HEK293T (cell line): ENCODE results near the gene RPA3.

ENCODE experiments used
- CTCF ChIA-PET: fragments of 350-600 bp; formaldehyde crosslinking; extraction: SDS; loops from one replicate; lab custom pipeline; 2021; ENCODE audit warnings: antibody characterized with exemption, inconsistent platforms; lab: Yijun Ruan, JAX
- POLR2A ChIA-PET: fragments of 350-600 bp; formaldehyde crosslinking; extraction: SDS; loops from one replicate; lab custom pipeline; 2020; ENCODE audit warnings: antibody characterized with exemption, inconsistent platforms; lab: Yijun Ruan, JAX
- DNase-seq: peaks from one replicate; pipeline ENCODE4 v3.0.0; 2012; ENCODE audit warnings: mixed read lengths; ENCODE audit errors: extremely low spot score
- ARNT ChIP-seq: fragments of 450-650 bp; IDR thresholded peaks from 2 replicates; pipeline ENCODE4 v1.6.1; 2017; ENCODE audit warnings: mild to moderate bottlenecking
- BHLHE40 ChIP-seq: fragments of 450-650 bp; IDR thresholded peaks from 2 replicates; pipeline ENCODE4 v1.6.1; 2016; ENCODE audit warnings: mild to moderate bottlenecking, moderate library complexity, borderline replicate concordance
- CTBP1 ChIP-seq: fragments of 450-650 bp; IDR thresholded peaks from 2 replicates; pipeline ENCODE4 v1.6.1; 2016; ENCODE audit warnings: borderline replicate concordance
- ELF4 ChIP-seq: fragments of 450-650 bp; IDR thresholded peaks from 2 replicates; pipeline ENCODE4 v1.6.1; 2017; ENCODE audit warnings: antibody characterized with exemption
- FOXA1 ChIP-seq: fragments of 450-650 bp; IDR thresholded peaks from 2 replicates; pipeline ENCODE4 v1.6.1; 2016; ENCODE audit warnings: mild to moderate bottlenecking
- FOXK2 ChIP-seq: fragments of 450-650 bp; IDR thresholded peaks from 2 replicates; pipeline ENCODE4 v1.6.1; 2016; ENCODE audit warnings: mild to moderate bottlenecking
- FOXM1 ChIP-seq: fragments of 450-650 bp; IDR thresholded peaks from 2 replicates; pipeline ENCODE4 v1.6.1; 2017; ENCODE audit warnings: mild to moderate bottlenecking, borderline replicate concordance
- HDGF ChIP-seq: fragments of 450-650 bp; IDR thresholded peaks from 2 replicates; pipeline ENCODE4 v1.6.1; 2017; ENCODE audit warnings: antibody characterized with exemption, borderline replicate concordance
- L3MBTL2 ChIP-seq: fragments of 450-650 bp; conservative IDR thresholded peaks from 2 replicates; pipeline ENCODE4 v1.6.1; 2016; ENCODE audit warnings: mild to moderate bottlenecking
- LEF1 ChIP-seq: fragments of 450-650 bp; IDR thresholded peaks from 2 replicates; pipeline ENCODE4 v1.6.1; 2017; ENCODE audit warnings: mild to moderate bottlenecking, borderline replicate concordance
- NFRKB ChIP-seq: fragments of 450-650 bp; IDR thresholded peaks from 2 replicates; pipeline ENCODE4 v1.6.1; 2016; ENCODE audit warnings: mild to moderate bottlenecking, moderate library complexity
- SP1 ChIP-seq: fragments of 450-650 bp; IDR thresholded peaks from 2 replicates; pipeline ENCODE4 v1.6.1; 2017
- SUZ12 ChIP-seq: fragments of 450-650 bp; IDR thresholded peaks from 2 replicates; pipeline ENCODE4 v1.6.1; 2016; ENCODE audit warnings: mild to moderate bottlenecking
- TARDBP ChIP-seq: fragments of 450-650 bp; IDR thresholded peaks from 2 replicates; pipeline ENCODE4 v1.6.1; 2016
- ZNF384 ChIP-seq: fragments of 450-650 bp; IDR thresholded peaks from 2 replicates; pipeline ENCODE4 v1.6.1; 2016
- TF ChIP-seq, protein P1 (sequence below): fragments of 450-650 bp; IDR thresholded peaks from 2 replicates; pipeline ENCODE4 v1.6.1; 2016

The RPA3 gene

DNA sequence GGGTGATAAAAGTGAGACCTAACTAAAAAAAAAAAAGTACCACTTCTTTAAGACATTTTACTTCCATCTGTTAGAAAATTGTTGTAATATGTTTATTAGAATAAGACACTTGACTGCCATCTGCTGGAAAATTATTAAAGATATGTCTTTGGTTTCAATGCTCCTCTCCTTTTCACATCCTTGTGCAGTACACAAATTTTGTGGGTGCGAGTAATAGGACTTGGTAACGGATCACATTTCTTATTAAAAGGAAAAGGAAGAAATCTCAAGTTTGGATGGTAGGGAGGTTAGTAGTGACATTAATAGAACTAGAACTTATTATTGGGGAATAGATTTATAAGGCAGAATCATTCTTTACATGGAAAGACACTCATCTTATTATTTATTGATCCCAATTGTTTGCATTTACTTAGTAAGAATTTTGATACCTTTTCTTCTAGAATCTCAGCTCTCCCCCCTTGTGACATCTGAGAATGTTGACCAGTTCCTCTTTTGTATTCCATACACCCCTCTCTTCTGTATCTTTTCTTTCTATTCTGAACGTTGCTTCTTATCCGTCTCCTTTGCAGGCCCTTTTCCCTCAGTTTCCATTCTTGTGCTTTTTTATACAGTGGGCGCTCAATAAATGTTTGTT, 43.0 kb upstream of the RPA3 start:
- no peak for DNase-seq
- TF ChIP-seq NFRKB: no peak
- TF ChIP-seq FOXM1: no peak
- TF ChIP-seq BHLHE40: no peak
- TF ChIP-seq ZNF384: no peak
- TF ChIP-seq CTBP1: no peak
- TF ChIP-seq SUZ12: no peak
- TF ChIP-seq, protein P1, sequence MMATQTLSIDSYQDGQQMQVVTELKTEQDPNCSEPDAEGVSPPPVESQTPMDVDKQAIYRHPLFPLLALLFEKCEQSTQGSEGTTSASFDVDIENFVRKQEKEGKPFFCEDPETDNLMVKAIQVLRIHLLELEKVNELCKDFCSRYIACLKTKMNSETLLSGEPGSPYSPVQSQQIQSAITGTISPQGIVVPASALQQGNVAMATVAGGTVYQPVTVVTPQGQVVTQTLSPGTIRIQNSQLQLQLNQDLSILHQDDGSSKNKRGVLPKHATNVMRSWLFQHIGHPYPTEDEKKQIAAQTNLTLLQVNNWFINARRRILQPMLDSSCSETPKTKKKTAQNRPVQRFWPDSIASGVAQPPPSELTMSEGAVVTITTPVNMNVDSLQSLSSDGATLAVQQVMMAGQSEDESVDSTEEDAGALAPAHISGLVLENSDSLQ: no peak
- no peak for TF ChIP-seq SP1
- no peak for TF ChIP-seq FOXA1
- no peak for TF ChIP-seq L3MBTL2
- TF ChIP-seq ELF4: no peak
- TF ChIP-seq TARDBP: no peak
- TF ChIP-seq LEF1: no peak
- TF ChIP-seq HDGF: no peak
- no peak for TF ChIP-seq FOXK2
- no peak for TF ChIP-seq ARNT
- POLR2A ChIA-PET: no interaction called here
- CTCF ChIA-PET: interaction anchor here (1.7 kb wide), 1 partner anchor 80 kb away, joined by 9 read pairs; no protein-coding TSS in a partner anchor

- ChIA-PET CTCF (no interaction called here), POLR2A (no interaction called here)
- no peak for DNase-seq
- TF ChIP-seq, protein P1: no peak
- TF ChIP-seq ZNF384 (no peak), SUZ12 (no peak), HDGF (no peak), FOXK2 (no peak), FOXA1 (no peak), ELF4 (no peak), FOXM1 (no peak), CTBP1 (no peak), TARDBP (no peak), LEF1 (no peak), SP1 (no peak)
Observed at GRCh38 chr7:7757576-7757975, 39.2 kb upstream of the RPA3 start.

DNA sequence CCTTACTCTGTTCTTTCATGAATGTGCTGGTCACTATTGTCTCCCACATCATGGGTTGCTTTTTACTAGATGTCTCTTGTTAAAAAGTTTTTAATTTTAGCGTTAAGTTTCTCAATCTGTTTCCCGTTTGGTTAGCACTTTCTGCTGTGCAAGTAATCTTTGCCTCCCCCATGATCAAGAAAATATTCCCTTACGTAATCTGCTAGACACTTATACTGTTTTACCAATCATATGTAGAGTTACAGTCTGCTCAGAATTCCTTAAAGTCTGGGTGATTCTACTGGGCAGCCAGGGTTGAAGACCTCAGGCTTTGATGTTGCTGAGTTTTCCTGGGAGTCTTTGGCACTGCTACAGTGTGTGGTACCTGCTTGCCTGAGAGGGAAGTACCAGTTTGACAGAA, 38.2 kb upstream of the RPA3 start:
- CTCF ChIA-PET: no interaction called here
- POLR2A ChIA-PET: no interaction called here
- no peak for TF ChIP-seq NFRKB
- TF ChIP-seq ZNF384: no peak
- TF ChIP-seq BHLHE40: no peak
- TF ChIP-seq HDGF: no peak
- TF ChIP-seq, protein P1: no peak
- no peak for TF ChIP-seq TARDBP
- no peak for TF ChIP-seq ARNT
- TF ChIP-seq ELF4: no peak
- TF ChIP-seq LEF1: no peak
- no peak for TF ChIP-seq FOXM1
- TF ChIP-seq SUZ12: no peak
- DNase-seq: no peak

- TF ChIP-seq SUZ12 (no peak), FOXK2 (no peak), FOXM1 (no peak), HDGF (no peak), BHLHE40 (no peak), ZNF384 (no peak), L3MBTL2 (no peak), LEF1 (no peak), CTBP1 (no peak), TARDBP (no peak), ARNT (no peak), SP1 (no peak), FOXA1 (no peak), ELF4 (no peak), NFRKB (no peak)
- TF ChIP-seq, protein P1: no peak
- CTCF ChIA-PET: interaction anchor here (0.6 kb wide), 1 partner anchor 1179 kb away, joined by 3 read pairs; no protein-coding TSS in a partner anchor
- no peak for DNase-seq
- POLR2A ChIA-PET: no interaction called here
Observed at GRCh38 chr7:7751243-7752092, 33.1 kb upstream of the RPA3 start.

DNA sequence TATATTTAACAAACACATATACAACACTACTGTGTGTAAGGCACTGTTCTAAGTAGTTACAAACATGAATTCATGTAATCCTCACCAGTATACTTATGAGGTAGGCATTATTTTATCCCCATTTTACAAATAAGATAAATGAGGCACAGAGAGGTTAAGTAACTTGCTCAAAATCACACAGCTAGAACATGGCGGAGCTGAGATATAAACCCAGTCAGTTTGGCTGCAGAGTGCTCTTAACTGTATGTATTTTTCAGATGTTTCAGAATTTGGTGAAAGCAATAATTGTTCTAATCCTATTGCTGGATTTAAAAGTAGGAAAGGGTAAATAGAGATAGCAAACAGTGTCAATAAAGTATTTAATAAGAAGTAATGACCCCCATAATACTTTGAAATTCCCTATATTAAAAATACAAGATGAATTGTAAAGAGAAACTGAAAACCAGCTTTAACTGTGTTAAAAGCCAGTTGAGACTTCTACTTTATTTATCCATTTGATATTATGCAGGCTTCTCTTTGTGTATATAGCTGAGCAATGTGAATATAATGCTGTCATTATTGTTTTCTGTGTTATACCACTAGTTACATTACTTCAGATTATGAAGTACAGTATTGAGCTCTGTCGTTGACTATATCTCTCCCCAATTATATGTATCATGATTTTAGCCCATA, 32.3 kb upstream of the RPA3 start:
- TF ChIP-seq LEF1 (no peak), L3MBTL2 (no peak), ELF4 (no peak), TARDBP (no peak), SUZ12 (no peak), HDGF (no peak), CTBP1 (no peak), FOXK2 (no peak), BHLHE40 (no peak)
- ChIA-PET POLR2A (no interaction called here), CTCF (interaction anchor here (0.6 kb wide), 2 partner anchors 21 to 1178 kb away, joined by 3 read pairs; no protein-coding TSS in a partner anchor)
- no peak for DNase-seq
